Measurements from ENCODE around the gene P4HA2. TPM values are rescaled to one million over a fixed set of nuclear protein-coding genes. Genes with fewer than 3 reads are reported as not detected.

Gene P4HA2
- total RNA-seq, 1 experiment from 2014 or later, result 51.8 TPM

GRCh38 chr5:132222649-132223038, 5.0 kb downstream of the P4HA2 start:
- CTCF ChIA-PET, result no interaction called here
- intact Hi-C loops (cut with micrococcal nuclease; ENCODE audit: unreplicated experiment), result no loop called here
- Mint-ChIP-seq H3K4me1 (ENCODE audit: low read depth, unreplicated experiment) (peaks cover 25% of the 10 kb centered on the region), H3K4me3 (ENCODE audit: low read depth, unreplicated experiment) (no peak overlapping the region), H3K27me3 (ENCODE audit: unreplicated experiment) (no peaks in the 10 kb centered on the region), H3K9me3 (ENCODE audit: low read depth, unreplicated experiment) (no peaks in the 10 kb centered on the region), H3K27ac (ENCODE audit: unreplicated experiment) (no peak overlapping the region), H3K36me3 (ENCODE audit: insufficient read depth, unreplicated experiment) (peaks cover 12% of the 10 kb centered on the region)
- TF ChIP-seq, protein P1, sequence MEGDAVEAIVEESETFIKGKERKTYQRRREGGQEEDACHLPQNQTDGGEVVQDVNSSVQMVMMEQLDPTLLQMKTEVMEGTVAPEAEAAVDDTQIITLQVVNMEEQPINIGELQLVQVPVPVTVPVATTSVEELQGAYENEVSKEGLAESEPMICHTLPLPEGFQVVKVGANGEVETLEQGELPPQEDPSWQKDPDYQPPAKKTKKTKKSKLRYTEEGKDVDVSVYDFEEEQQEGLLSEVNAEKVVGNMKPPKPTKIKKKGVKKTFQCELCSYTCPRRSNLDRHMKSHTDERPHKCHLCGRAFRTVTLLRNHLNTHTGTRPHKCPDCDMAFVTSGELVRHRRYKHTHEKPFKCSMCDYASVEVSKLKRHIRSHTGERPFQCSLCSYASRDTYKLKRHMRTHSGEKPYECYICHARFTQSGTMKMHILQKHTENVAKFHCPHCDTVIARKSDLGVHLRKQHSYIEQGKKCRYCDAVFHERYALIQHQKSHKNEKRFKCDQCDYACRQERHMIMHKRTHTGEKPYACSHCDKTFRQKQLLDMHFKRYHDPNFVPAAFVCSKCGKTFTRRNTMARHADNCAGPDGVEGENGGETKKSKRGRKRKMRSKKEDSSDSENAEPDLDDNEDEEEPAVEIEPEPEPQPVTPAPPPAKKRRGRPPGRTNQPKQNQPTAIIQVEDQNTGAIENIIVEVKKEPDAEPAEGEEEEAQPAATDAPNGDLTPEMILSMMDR (IDR thresholded peaks at IDR 0.05; ENCODE audit: unreplicated experiment), result no peak
- DNase-seq, result no peak
- BruUV-seq (replicated peaks), result no TSS peak

GRCh38 chr5:132221781-132222648, 5.6 kb downstream of the P4HA2 start:
- CTCF ChIA-PET, result no interaction called here
- DNase-seq, result no peak
- Mint-ChIP-seq H3K36me3 (ENCODE audit: insufficient read depth, unreplicated experiment) (peaks cover 12% of the 10 kb centered on the region), H3K27me3 (ENCODE audit: unreplicated experiment) (no peaks in the 10 kb centered on the region), H3K4me1 (ENCODE audit: low read depth, unreplicated experiment) (peaks cover 23% of the 10 kb centered on the region), H3K9me3 (ENCODE audit: low read depth, unreplicated experiment) (no peaks in the 10 kb centered on the region), H3K27ac (ENCODE audit: unreplicated experiment) (no peak overlapping the region), H3K4me3 (ENCODE audit: low read depth, unreplicated experiment) (no peak overlapping the region)
- no TSS peak for BruUV-seq (replicated peaks)
- TF ChIP-seq, protein P1 (IDR thresholded peaks at IDR 0.05; ENCODE audit: unreplicated experiment), result no peak
- intact Hi-C loops (cut with micrococcal nuclease; ENCODE audit: unreplicated experiment), result no loop called here

- TF ChIP-seq, protein P1 (IDR thresholded peaks at IDR 0.05; ENCODE audit: unreplicated experiment), result no peak
- no peak for DNase-seq
- Mint-ChIP-seq H3K4me1 (ENCODE audit: low read depth, unreplicated experiment) (peaks cover 13% of the 10 kb centered on the region), H3K4me3 (ENCODE audit: low read depth, unreplicated experiment) (no peak overlapping the region), H3K36me3 (ENCODE audit: insufficient read depth, unreplicated experiment) (peaks cover 7% of the 10 kb centered on the region), H3K9me3 (ENCODE audit: low read depth, unreplicated experiment) (no peaks in the 10 kb centered on the region), H3K27ac (ENCODE audit: unreplicated experiment) (no peak overlapping the region), H3K27me3 (ENCODE audit: unreplicated experiment) (no peaks in the 10 kb centered on the region)
- intact Hi-C loops (cut with micrococcal nuclease; ENCODE audit: unreplicated experiment), result no loop called here
- BruUV-seq (replicated peaks), result no TSS peak
- CTCF ChIA-PET, result no interaction called here
These were observed 7.2 kb downstream of the P4HA2 start for GRCh38 chr5:132220491-132220890.

DNA sequence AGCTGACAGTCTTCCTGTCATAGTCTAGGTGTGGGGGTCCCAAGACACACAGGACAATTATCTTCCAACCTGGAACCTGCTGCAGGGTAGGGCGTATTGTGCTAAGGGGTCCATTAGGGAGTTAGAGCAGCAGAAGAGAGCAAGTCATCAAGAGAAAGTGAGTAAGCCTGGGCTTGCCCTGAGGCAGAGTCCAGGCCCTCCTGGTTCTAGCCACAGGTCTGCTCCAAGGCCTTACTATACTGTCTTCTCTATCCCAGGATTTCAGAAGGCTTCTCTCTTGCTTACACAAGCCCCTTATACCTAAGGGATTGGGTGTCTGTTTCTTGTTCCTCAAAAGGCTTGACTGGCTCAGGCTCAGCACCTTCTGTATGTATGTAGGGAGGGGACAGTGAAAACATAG, 7.7 kb downstream of the P4HA2 start:
- H3K36me3 Mint-ChIP-seq (ENCODE audit: insufficient read depth, unreplicated experiment), result peaks cover 7% of the 10 kb centered on the region
- no TSS peak for BruUV-seq (replicated peaks)
- TF ChIP-seq, protein P1 (IDR thresholded peaks at IDR 0.05; ENCODE audit: unreplicated experiment), result no peak
- H3K9me3 Mint-ChIP-seq (ENCODE audit: low read depth, unreplicated experiment), result no peaks in the 10 kb centered on the region
- peaks cover 13% of the 10 kb centered on the region for H3K4me1 Mint-ChIP-seq (ENCODE audit: low read depth, unreplicated experiment)
- CTCF ChIA-PET, result no interaction called here
- DNase-seq, result no peak
- H3K4me3 Mint-ChIP-seq (ENCODE audit: low read depth, unreplicated experiment), result no peak overlapping the region
- no peaks in the 10 kb centered on the region for H3K27me3 Mint-ChIP-seq (ENCODE audit: unreplicated experiment)
- no peak overlapping the region for H3K27ac Mint-ChIP-seq (ENCODE audit: unreplicated experiment)
- intact Hi-C loops (cut with micrococcal nuclease; ENCODE audit: unreplicated experiment), result no loop called here

Measured in Calu3 (cell line).